DMS153 treated with DMSO at 0.1 percent for 48 hours (cell line): ENCODE results near the gene PPP2R5C.
"Not testable (repeated sequence)": the region's sequence is repeated elsewhere in the genome, so short reads cannot be mapped to it uniquely, and the experiment has no call there.

ENCODE experiments used
- DNase-seq: peaks from one replicate; lab custom pipeline; 2025; ENCODE audit not compliant: unreplicated experiment; lab: John Stamatoyannopoulos, UW

PPP2R5C gene

DNA sequence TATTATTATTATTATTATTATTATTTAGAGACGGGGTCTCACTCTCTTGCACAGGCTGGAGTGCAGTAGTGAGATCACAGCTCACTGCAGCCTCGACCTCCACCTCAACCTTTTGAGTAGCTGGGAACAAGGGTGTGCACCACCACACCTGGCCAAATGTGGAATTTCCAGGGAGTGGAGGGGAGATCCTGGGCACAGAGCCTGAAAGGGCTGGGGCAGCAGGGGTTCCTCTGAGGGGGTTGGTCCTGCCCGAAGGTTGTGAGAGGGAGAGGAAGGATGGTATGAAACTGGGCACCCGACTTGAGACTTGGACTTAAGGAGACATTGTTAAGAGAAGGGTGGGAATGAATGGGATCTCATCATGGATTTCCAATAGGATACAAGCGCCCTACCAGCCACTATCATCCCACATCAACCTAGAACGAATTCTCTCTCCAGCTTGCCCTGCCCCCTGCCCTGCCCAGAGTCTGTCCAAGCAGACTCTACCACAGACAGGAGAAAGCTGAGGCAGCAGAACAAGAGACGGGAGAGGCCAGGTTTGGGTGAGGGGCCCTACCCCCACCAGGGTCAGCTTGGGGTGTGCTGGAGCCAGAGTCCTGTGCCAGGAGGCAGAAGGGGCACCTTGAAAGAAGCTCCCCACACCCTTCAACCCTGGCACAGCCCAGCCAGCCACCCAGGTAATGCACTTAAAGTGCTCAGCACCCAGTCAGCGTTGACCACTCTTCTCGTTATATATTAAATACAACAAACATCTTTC is 200.4 kb downstream of the PPP2R5C start:
- no peak for DNase-seq

DNA sequence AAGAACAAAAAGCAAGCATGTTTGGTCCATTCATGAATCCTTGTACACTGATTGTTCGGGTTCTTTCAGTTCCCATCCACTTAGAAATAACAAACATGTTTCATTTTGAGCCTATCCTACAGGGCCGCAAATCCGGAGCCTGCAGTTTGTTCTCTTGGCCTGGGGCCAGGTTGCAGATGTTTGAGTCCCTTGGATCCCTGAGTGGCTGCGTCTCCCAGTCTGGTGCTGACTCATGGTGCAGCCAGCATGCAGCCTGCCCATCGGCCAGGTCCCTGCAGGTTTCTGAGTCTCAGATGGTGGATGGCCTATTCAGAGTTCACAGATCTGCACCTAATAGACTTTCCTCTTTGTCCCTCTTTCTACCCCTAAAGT is 201.0 kb downstream of the PPP2R5C start:
- peak; percentile 48 for DNase-seq

DNA sequence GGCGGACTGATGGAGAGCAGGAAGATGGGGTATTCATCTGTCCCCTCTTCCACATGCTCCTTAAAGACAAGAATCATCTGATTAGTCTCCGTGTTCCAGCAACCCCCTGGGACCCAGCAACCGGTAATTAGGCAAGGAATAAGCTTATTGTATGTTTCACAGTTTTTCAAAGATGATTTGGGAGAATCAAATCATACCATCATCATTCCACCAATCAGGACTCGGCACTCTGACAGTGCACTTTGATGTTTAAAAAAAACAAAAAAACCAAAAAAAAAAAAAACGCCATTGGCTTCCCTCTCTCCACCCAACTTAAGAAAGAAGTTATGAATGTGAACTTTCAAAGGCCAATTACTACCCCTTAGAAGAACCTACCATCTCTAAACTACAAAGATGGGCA is 201.5 kb downstream of the PPP2R5C start:
- DNase-seq = no peak

DNA sequence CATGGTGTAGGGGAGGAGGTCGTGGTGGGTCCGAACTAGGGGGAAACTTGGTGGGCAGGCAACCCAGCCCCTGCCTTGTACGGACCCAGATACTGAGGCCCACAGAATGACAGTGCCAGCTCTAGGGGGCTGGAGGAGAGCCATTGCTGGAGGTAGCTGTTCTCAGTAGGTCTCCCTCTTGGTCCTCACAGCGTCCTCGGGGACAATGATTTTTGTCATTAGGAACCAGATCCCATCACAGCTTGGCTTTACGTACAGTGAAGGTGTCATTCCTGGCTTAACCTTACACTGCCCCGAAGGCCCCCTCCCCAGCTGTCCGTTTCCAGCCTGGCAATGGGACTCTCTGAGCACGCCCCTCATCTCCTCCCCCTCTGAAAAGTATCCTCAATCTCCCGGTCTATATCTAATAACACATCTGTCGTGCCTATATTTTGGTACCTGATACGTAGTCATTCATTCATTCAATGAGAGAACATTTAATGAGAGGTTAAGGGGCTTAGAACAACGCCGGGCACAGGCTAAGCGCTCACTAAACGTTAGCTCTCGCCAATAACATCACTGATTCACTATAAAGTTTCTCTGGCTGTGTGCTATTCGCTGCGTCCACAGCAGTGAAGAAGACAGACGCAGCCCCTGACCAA is 202.3 kb downstream of the PPP2R5C start:
- no peak for DNase-seq

DNA sequence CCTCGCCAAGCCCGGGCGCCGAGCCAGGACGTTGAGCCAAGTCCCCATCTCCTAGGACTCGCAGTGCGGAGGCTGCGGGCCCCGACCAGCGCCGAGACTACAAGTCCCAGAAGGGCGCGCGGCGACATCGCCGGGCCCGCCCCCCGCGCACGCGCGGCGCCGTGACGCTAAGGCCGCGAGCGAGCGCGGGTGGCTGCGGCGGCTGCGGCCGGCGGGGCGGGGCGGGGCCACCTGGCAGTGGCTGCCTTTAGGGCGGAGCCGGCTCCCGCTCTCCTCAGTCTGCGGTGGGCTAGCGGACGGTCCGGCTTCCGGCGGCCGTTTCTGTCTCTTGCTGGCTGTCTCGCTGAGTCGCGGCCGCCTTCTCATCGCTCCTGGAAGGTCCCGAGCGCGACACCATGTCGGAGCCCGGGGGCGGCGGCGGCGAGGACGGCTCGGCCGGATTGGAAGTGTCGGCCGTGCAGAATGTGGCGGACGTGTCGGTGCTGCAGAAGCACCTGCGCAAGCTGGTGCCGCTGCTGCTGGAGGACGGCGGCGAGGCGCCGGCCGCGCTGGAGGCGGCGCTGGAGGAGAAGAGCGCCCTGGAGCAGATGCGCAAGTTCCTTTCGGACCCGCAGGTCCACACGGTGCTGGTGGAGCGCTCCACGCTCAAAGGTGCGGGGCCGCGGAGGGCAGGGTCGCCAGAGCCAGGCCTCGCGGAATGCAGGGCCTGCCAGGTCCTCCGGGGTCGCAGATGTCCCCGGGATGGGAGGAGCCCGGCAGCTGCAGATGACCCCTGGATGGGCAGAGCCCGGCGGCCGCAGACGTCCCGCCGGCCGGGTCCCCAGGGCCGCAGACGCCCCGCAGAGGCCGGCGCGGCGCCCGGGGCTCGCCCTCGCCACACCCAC is 203.0 kb downstream of the PPP2R5C start, which contains the start of gene DYNC1H1:
Gene DYNC1H1, plus strand, starts transcription at position 277 of the 884 bp plus-strand sequence. Its CDS starts 119 bp downstream, at position 396.
- peak; percentile 56 for DNase-seq

DNA sequence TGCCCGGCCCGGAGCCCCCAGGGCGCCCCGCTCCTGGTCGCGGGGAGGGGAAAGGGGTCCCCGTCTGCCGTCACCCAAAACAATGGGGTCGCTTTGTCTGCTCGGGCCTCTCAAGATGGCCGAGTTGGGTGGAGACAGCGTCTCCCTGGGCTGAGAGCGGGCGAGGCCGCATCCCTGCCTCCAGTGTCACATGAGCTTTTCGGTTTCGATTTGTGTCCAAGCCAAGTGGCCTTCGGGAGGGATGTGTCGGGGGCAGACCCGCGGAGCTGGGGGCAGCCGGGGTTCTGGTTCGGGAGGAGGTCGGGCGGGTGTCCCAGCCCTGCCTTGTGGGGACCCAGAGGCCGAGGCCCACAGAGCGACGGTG is 203.7 kb downstream of the PPP2R5C start:
- DNase-seq = peak; percentile 0

DNA sequence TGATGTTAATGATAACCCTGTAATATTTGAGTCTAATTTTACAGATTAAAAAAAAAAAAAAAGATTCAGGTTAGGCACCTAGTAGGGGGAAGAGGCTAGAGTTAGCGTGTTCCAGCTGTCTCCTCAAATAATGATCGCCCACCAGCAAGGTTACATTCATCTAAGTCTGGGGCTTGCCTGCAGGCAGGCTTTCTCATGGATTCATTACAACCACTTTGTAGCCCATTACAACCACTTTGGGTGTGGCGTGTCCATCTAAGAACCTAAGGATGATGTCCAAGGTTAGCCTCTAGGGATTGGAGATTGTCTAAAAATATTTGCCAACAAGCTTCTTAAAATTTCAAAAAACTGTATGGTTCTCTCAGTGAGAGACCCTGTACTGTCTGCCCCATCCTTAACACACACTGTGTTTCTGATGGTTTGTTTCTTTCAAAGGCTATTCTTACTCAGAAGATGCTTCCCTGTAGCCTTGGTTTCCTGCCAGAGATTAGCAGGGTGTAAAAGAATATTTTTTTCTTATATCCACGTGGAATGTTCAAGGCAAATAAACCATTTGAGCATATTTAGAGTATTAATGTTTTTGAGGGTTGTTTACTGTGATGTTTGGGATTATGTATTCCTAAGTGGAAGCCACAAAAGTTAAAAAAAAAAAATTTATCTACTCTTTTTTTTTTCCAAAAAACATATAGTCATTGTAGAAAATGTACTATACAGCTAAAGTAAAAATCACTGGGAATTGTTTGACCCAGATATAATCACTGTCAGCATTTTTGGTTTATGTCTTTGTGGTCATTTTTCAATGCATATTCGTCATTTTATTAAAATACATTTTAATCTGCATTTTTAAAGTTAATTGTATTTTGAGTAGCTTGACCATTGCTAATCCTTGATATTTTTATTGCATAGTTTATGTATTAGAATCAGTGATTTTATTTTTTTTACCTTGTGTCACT is 204.5 kb downstream of the PPP2R5C start:
- DNase-seq = no peak

DNA sequence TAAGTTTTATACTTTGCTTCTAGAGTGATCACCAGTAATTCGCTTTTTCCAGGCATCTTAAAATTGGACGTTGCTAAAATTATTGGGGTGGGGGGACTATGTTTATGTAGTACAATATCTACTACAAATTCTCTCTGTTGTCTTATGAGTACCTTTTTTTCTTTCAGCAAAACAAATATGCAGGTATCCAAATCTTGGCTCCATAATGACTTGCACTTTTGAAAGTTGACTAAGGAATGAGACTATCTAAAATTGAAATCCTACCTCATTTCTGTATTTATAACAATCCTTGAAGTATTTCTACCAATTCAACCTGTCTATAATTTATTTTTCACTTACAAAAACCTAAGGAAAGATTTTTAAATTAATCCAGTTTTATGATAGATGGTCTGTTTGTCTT is 205.2 kb downstream of the PPP2R5C start:
- no peak for DNase-seq

DNA sequence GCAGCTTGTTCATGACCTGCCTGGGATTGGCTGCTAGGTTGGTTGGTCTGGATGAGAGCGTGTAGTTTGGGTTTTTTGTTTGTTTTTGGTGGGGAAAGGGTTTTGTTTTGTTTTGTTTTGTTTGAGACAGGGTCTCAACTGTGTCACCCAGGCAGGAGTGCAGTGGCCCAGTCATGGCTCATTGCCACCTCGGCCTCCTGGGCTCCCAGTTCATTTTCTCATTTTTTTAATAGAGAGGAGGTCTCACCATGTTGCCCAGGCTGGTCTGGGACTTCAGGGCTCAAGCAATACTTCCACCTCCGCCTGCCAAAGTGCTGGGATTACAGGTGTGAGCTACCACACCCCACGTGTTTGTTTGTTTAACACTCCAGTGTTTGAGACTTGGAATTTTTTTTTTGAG is 206.7 kb downstream of the PPP2R5C start:
- no peak for DNase-seq

DNA sequence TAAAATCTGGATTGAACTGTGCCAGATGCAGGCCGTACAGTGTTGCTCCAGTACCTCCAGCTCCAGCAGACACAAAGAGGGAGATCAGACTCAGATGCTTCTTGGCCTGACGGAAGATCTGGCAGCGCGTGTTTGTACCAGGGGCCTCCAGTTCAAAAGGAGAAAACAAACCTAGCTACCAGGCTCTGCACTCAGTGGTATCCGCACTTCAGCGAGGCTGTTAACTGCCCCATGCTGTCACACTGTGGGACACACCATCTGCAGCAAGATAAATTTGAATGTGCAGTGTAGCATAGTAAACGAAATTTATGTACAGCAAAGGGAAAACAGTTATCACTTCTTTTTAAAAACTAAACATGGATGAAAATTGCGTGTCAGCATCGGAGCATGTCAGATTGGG is 208.0 kb downstream of the PPP2R5C start:
- DNase-seq = no peak

DNA sequence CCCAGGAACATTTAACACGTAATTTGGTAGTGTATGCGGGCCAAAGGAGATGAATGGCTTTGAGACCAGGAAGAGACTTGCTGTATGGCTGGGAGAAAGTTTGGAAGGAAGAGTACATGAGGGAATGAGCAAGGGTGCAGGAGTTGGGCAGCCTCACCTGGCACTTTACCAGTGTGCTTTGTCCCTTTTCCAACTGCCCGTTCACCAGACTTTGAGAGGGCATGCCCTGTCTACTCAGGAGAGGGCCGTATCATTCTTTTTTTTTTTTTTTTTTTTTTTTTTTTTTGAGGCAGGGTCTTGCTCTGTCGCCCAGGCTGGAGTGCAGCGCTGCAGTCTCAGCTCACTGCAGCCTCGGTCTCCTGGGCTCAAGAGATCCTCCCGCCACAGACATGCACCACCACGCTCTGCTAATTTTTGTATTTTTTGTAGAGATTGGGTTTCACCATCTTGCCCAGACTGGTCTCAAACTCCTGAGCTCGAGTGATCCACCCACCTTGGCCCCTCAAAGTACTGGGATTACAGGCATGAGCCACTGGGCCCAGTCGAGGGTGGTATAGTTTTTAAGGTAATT is 209.4 kb downstream of the PPP2R5C start:
- no peak for DNase-seq

DNA sequence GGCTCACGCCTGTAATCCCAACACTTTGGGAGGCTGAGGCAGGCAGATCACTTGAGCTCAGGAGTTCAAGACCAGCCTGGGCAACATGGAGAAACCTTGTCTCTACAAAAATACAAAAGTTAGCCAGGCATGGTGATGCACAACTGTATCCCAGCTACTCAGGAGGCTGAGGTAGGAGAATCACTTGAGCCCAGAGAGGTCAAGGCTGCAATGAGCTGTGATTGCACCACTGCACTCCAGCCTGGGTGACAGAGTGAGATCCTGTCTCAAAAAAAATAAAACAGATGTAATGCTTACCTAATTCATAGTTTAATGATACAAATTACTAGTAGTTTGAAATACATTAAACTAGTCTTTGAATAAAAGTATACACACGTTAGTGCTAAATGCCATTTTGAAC is 209.9 kb downstream of the PPP2R5C start:
- not testable (repeated sequence) for DNase-seq

DNA sequence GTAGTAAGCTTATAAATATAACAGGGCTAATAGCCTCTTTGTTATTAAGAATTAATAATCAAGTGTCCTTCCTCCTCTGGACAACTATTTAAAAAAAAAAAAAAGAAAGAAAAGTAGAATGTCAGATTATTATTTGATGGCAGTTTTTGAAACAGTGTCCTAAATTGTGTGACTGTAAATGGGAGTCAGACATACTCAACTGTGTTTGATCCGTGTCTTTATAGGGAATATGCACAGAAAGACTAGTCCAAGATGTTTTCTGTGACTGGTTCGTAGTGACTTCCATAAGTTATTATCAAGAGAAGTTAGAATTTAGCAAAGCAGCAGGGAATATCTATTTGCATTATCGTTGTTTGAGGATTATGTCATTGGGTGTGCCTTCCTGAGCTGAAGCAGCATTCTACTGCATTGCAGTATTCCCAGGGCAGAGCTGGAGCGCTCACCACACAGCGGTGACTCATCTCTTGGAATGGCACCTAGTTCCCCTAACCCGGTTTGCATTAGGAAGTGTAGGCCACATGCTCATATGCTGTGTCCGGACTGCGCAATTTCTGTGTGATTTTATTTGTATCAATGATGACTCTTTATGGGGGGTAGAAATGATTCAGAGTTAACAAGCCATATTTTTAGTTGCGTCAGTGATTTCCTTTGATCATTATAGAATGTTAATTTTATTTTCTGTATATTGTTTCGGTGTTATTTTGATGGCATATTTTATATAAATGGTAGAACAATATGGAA is 210.8 kb downstream of the PPP2R5C start:
- no peak for DNase-seq

DNA sequence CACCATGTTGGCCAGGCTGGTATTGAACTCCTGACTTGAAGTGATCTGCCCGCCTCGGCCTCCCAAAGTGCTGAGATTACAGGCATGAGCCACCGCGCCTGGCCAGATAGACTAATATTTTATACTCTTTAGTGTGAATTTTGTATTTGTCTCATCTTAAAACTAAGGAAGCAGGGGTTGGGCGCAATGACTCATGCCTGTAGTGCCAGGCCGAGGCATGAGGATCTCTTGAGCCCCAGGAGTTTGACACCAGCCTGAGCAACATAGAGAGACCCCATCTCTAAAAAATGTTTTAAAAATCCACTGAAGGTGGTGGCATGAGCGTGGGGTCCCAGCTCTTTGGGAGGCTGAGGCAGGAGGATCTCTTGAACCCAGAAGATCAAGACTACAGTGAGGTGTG is 211.8 kb downstream of the PPP2R5C start:
- no peak for DNase-seq

DNA sequence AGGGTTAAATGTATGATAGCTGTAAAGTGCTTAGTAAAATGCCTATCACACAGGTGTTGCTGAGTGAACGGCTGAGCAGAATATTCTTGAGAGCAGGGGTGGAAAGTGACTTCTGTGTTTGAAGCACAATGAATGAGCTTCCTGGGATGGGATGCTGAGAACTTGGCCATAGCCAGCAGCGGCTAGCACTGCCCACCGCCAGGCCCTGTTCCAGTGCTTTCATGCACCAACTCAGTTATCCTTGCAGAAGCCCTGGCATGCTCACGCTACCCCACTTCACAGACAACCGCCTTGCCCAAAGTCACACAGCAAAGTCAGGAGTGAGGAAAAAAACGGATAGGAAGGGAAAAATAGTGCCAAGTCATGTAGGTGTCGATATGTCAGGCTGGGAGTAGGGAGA is 213.7 kb downstream of the PPP2R5C start:
- DNase-seq = no peak
